Measurements from ENCODE around the gene TROAP.

Gene TROAP

GRCh38 chr12:49340095-49340870 lies 17.2 kb downstream of the TROAP start:
- H3K4me3 ChIP-seq (ENCODE audit: severe bottlenecking) = no peak overlapping the region
- H3K36me3 ChIP-seq (ENCODE audit: low read depth) = no peaks in the 10 kb centered on the region
- no peak for ATAC-seq (ENCODE audit: low read depth)
- H3K27ac ChIP-seq (ENCODE audit: poor library complexity, severe bottlenecking) = no peak overlapping the region
- DNase-seq (ENCODE audit: low spot score) = peak; percentile 9
- no peak for TF ChIP-seq CTCF (IDR thresholded peaks at IDR 0.05; ENCODE audit: poor library complexity, severe bottlenecking)
- H3K4me1 ChIP-seq (ENCODE audit: insufficient read depth, poor library complexity, severe bottlenecking) = no peaks in the 10 kb centered on the region
- H3K9me3 ChIP-seq (ENCODE audit: severe bottlenecking) = no peaks in the 10 kb centered on the region
- peaks cover 39% of the 10 kb centered on the region for H3K27me3 ChIP-seq (ENCODE audit: insufficient read depth, poor library complexity, severe bottlenecking)

GRCh38 chr12:49340971-49341776 lies 18.1 kb downstream of the TROAP start:
- Histone ChIP-seq H3K27ac (ENCODE audit: poor library complexity, severe bottlenecking) (no peak overlapping the region), H3K4me1 (ENCODE audit: insufficient read depth, poor library complexity, severe bottlenecking) (no peaks in the 10 kb centered on the region), H3K9me3 (ENCODE audit: severe bottlenecking) (no peaks in the 10 kb centered on the region), H3K36me3 (ENCODE audit: low read depth) (no peaks in the 10 kb centered on the region), H3K27me3 (ENCODE audit: insufficient read depth, poor library complexity, severe bottlenecking) (peaks cover 47% of the 10 kb centered on the region), H3K4me3 (ENCODE audit: severe bottlenecking) (no peak overlapping the region)
- ATAC-seq (ENCODE audit: low read depth) (no peak), DNase-seq (ENCODE audit: low spot score) (peak; percentile 37)
- no peak for TF ChIP-seq CTCF (IDR thresholded peaks at IDR 0.05; ENCODE audit: poor library complexity, severe bottlenecking)

DNA sequence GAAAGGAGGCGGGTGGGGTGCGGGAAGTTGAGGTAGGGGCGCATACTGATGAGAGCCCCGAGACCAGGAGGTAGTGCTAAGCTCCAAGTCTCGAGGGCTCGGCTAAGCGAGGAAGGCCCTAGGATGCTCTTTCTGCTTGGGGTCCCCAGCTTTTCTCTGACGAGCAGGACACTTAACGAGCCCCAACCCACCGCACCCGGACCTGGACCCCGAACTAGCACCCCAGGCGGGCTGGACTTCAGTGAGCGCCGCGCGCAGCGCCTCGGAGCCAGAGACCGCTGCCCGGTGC lies 18.7 kb downstream of the TROAP start:
- Histone ChIP-seq H3K36me3 (ENCODE audit: low read depth) (no peaks in the 10 kb centered on the region), H3K27ac (ENCODE audit: poor library complexity, severe bottlenecking) (no peak overlapping the region), H3K27me3 (ENCODE audit: insufficient read depth, poor library complexity, severe bottlenecking) (peaks cover 48% of the 10 kb centered on the region), H3K9me3 (ENCODE audit: severe bottlenecking) (no peaks in the 10 kb centered on the region), H3K4me3 (ENCODE audit: severe bottlenecking) (no peak overlapping the region), H3K4me1 (ENCODE audit: insufficient read depth, poor library complexity, severe bottlenecking) (peaks cover 4% of the 10 kb centered on the region)
- ATAC-seq (ENCODE audit: low read depth) (no peak), DNase-seq (ENCODE audit: low spot score) (peak; percentile 55)
- no peak for TF ChIP-seq CTCF (IDR thresholded peaks at IDR 0.05; ENCODE audit: poor library complexity, severe bottlenecking)

DNA sequence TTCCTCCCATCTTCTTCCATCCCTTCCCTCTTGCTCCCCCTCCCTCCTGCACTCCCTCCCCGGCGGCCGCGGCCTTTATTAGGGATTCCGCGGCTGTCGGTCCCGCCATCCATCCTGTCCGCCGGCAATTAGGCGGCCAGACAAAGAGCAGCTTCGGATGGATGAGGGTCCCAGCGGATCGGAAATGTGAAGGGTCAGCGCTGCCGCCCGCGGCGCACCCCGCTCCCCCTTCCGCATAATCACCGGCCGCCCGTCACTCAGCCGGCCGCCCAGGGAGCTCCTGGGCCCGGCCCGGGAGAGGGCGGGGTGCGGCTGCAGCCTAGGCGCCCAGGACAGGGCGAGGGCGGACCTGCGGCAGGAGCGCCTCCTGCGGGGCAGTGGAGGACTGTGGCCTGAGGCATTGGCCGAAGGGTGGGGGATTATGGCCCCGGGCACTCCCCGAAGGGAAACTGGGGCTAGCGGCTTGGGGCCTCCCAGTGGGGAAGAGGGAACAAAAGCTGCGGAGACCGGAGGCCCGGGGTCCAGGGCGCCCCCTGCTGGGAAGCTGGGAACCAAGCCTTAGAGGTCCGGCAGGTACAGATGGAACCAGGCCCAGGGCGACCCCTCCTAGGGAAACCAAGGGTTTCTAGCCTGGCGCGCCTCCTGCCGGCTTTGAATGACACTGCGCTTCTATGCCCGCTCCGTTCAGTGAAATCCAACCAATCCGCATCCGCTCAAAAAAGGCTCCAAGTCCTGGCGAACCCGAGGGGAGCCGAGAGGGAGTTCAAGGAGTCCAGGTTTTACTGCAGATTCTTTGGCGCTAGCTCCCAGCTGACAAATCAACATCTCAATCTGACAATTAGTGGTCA lies 19.2 kb downstream of the TROAP start:
- Histone ChIP-seq H3K36me3 (ENCODE audit: low read depth) (no peaks in the 10 kb centered on the region), H3K4me3 (ENCODE audit: severe bottlenecking) (peak overlapping the region; percentile 9), H3K4me1 (ENCODE audit: insufficient read depth, poor library complexity, severe bottlenecking) (peaks cover 10% of the 10 kb centered on the region), H3K27ac (ENCODE audit: poor library complexity, severe bottlenecking) (no peak overlapping the region), H3K9me3 (ENCODE audit: severe bottlenecking) (no peaks in the 10 kb centered on the region), H3K27me3 (ENCODE audit: insufficient read depth, poor library complexity, severe bottlenecking) (peaks cover 51% of the 10 kb centered on the region)
- ATAC-seq (ENCODE audit: low read depth) = peak; percentile 27; the same call in 2 of the 3 replicates
- peak; percentile 85 for TF ChIP-seq CTCF (IDR thresholded peaks at IDR 0.05; ENCODE audit: poor library complexity, severe bottlenecking)
- DNase-seq (ENCODE audit: low spot score) = peak; percentile 66

Data from RWPE2 (cell line).